ENCODE data around the gene CYP8B1.

DNA sequence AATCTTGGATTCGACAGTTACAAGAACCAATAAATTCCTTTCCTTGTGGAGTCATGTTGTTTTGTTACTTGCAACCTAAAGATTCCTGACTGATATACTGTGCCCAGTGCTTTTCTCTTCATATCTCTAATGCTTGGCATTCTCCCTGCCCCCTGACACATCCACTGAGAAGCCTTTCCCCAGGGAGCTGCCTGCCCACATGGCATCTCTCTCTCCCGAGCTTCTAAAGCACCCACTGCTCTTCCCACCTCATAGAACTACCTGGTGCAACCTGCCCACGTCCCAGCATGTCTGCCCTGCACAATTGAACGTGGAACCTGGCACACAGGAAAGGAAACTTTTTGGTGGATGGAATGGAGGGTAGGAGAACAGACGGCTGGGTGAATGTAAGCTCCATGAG is 6.8 kb downstream of the CYP8B1 start:
- TF ChIP-seq CTCF (conservative IDR thresholded peaks at IDR 0.05 in 1 of 2, IDR thresholded peaks at IDR 0.05 in 1 of 2; ENCODE audit: extremely low read depth in 1 of 2, insufficient read depth in 1 of 2, low read depth in 1 of 2, low read length in 2 of 2) (no peak), EZH2 (IDR thresholded peaks at IDR 0.05; ENCODE audit: borderline replicate concordance, low read length) (no peak)

Data from mammary epithelial cell (primary cell).